Measurements from ENCODE around the gene CAAP1.

- no peak for TF ChIP-seq POLR2AphosphoS5 (IDR thresholded peaks at IDR 0.05)
- no peak for TF ChIP-seq CTCF (IDR thresholded peaks at IDR 0.05 in 8 of 11, conservative IDR thresholded peaks at IDR 0.05 in 3 of 11)
- no peak for TF ChIP-seq POLR2A (IDR thresholded peaks at IDR 0.05)
Observed at GRCh38 chr9:26940779-26941178, 48.2 kb upstream of the CAAP1 start.
